ENCODE measurements around the gene NRBP1.
A peak's percentile ranks its signal among the peaks of the same experiment; 100 is the strongest.

Gene NRBP1

DNA sequence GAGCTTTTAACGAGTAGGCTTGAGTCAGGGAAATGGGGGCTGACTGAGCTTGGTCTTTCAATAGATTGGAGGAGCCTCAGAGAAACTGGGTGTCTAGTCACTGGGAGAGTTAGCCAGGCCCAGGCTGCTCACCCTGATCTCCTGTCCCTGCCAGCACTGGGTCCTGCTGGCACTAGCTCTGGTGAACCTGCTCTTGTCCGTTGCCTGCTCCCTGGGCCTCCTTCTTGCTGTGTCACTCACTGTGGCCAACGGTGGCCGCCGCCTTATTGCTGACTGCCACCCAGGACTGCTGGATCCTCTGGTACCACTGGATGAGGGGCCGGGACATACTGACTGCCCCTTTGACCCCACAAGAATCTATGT is 14.5 kb downstream of the NRBP1 start:
- peak overlapping the region; percentile 79 for H3K4me3 ChIP-seq (ENCODE audit: low read depth, low read length)

DNA sequence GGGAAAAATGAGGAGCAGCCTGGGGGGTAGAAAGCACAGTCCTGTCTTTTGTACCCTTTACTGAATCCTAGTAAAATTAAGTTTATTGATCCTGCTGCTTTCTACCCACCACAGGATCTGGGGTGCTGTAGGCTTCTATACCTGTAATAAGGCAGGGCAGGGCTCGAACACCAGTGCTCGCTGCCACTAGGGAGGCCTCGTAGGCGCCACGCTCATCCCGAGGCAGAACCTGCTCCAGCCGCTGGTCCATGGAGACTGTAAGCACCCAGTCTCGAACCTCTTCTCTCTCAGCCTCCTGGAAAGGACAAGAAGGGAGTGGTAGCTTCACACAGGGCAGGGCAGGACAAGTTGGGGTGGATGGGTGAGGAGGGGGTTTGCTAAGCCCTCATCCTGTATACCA is 16.7 kb downstream of the NRBP1 start:
- H3K4me3 ChIP-seq (ENCODE audit: low read depth, low read length) = no peak overlapping the region
- no peak for TF ChIP-seq CTCF (IDR thresholded peaks at IDR 0.05; ENCODE audit: control insufficient read depth, extremely low read depth, insufficient read depth)
- no peak for DNase-seq (ENCODE audit: low read depth)

More for the DNA sequence above, 14.5 kb downstream of the NRBP1 start:
- TF ChIP-seq CTCF (IDR thresholded peaks at IDR 0.05; ENCODE audit: control insufficient read depth, extremely low read depth, insufficient read depth) = no peak
- DNase-seq (ENCODE audit: low read depth) = no peak

- no peak for TF ChIP-seq CTCF (IDR thresholded peaks at IDR 0.05; ENCODE audit: control insufficient read depth, extremely low read depth, insufficient read depth)
- no peak overlapping the region for H3K4me3 ChIP-seq (ENCODE audit: low read depth, low read length)
- DNase-seq (ENCODE audit: low read depth) = no peak
Observed at GRCh38 chr2:27445615-27446014, 17.2 kb downstream of the NRBP1 start.

DNA sequence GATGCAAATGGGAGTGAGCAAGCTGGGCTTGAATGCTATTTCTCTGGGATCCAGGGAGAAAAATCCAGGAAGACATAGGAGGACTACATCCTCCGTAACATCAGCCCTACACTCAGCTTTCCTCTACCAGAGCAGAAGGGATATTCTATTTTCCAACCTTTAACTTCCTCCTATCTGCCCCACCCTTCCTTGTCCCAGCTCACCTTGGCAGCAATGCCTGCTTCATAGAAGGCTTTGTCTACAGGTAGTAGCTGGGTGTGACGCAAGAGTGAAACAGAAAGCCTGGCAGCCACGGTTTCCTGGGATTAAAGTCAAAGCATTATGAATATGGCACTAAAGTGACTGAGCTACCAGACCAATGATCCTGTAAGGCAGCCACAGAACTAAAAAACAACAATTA is 17.6 kb downstream of the NRBP1 start:
- peak; percentile 67 for DNase-seq (ENCODE audit: low read depth)
- no peak for TF ChIP-seq CTCF (IDR thresholded peaks at IDR 0.05; ENCODE audit: control insufficient read depth, extremely low read depth, insufficient read depth)
- H3K4me3 ChIP-seq (ENCODE audit: low read depth, low read length) = no peak overlapping the region

GRCh38 chr2:27448381-27448780 is 19.9 kb downstream of the NRBP1 start:
- no peak overlapping the region for H3K4me3 ChIP-seq (ENCODE audit: low read depth, low read length)
- DNase-seq (ENCODE audit: low read depth) = no peak
- no peak for TF ChIP-seq CTCF (IDR thresholded peaks at IDR 0.05; ENCODE audit: control insufficient read depth, extremely low read depth, insufficient read depth)

DNA sequence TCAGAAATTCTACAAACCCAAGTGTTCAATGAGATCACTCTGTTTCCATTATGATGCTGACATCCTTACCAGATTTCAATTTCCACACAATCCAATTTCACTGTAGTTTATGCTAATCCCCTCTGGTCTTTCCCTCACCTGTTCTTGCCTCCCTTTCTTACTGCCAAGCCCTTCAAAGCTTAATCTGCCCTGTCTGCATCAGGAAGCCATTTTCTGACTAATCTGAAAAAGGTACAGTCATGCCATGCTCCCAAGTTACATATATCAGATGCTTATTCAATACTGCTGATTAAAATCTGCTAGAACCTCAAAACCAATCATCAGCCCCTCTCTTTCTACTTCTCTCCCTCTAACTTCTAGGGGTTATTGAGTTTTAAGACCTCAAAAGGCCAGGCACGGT is 22.7 kb downstream of the NRBP1 start:
- DNase-seq (ENCODE audit: low read depth) = no peak
- TF ChIP-seq CTCF (IDR thresholded peaks at IDR 0.05; ENCODE audit: control insufficient read depth, extremely low read depth, insufficient read depth) = no peak
- H3K4me3 ChIP-seq (ENCODE audit: low read depth, low read length) = no peak overlapping the region

- TF ChIP-seq CTCF (IDR thresholded peaks at IDR 0.05; ENCODE audit: control insufficient read depth, extremely low read depth, insufficient read depth) = no peak
- no peak for DNase-seq (ENCODE audit: low read depth)
- H3K4me3 ChIP-seq (ENCODE audit: low read depth, low read length) = no peak overlapping the region
Observed at GRCh38 chr2:27453968-27454367, 25.5 kb downstream of the NRBP1 start.

All from LNCaP clone FGC (cell line).